CD14-positive monocyte (primary cell): Measurements from ENCODE around the gene NUTM2E. TPM values are rescaled to one million over a fixed set of nuclear protein-coding genes. Genes with fewer than 3 reads are reported as not detected.
"Not testable (repeated sequence)": the region's sequence is repeated elsewhere in the genome, so short reads cannot be mapped to it uniquely, and the experiment has no call there.

Source experiments
- DNase-seq, 3 donors: peaks; one replicate each; pipeline ENCODE4 v3.0.0-alpha.2; 2011 to 2022
- H2AFZ ChIP-seq: 2 replicates; pipeline ENCODE4 v1.6.0; 2012; ENCODE audit warnings: mild to moderate bottlenecking, low read depth, low read length, inconsistent platforms; ENCODE audit not compliant: insufficient read depth, poor library complexity, severe bottlenecking
- H3K27ac ChIP-seq, 2 donors: 1 replicate in 1 of 2; 2 replicates in 1 of 2; pipeline ENCODE4 v1.5.1; 2012 to 2013; ENCODE audit warnings: low read length in 2 of 2, control low read depth in 1 of 2, inconsistent platforms in 1 of 2, low read depth in 1 of 2, mild to moderate bottlenecking in 1 of 2
- H3K27me3 ChIP-seq, 2 donors: one replicate each; pipeline versions ENCODE4 v1.6.0 to v1.6.1; 2011 to 2013; ENCODE audit warnings: low read length in 2 of 2; ENCODE audit not compliant: control insufficient read depth in 2 of 2, insufficient read depth in 2 of 2
- H3K36me3 ChIP-seq, 2 donors: replicated peaks in 1 of 2; 1 replicate in 1 of 2; 2 replicates in 1 of 2; pipeline versions ENCODE4 v1.5.1 to v1.6.1; 2012 to 2013; ENCODE audit warnings: low read length in 2 of 2, control low read depth in 1 of 2, inconsistent platforms in 1 of 2, mild to moderate bottlenecking in 1 of 2; ENCODE audit not compliant: insufficient read depth in 2 of 2, control insufficient read depth in 1 of 2
- H3K4me1 ChIP-seq, 2 donors: 1 replicate in 1 of 2; 2 replicates in 1 of 2; pipeline versions ENCODE4 v1.5.1 to v1.6.1; 2012 to 2013; ENCODE audit warnings: low read length in 2 of 2, control low read depth in 1 of 2, inconsistent platforms in 1 of 2, mild to moderate bottlenecking in 1 of 2, moderate library complexity in 1 of 2; ENCODE audit not compliant: insufficient read depth in 2 of 2, control insufficient read depth in 1 of 2
- H3K4me2 ChIP-seq: replicated peaks from 2 replicates; pipeline ENCODE3; 2012; ENCODE audit warnings: low read length, moderate library complexity, mild to moderate bottlenecking; ENCODE audit not compliant: poor library complexity, severe bottlenecking; ENCODE audit errors: extremely low read depth
- H3K4me3 ChIP-seq, 3 experiments: fragments of 200-600 bp in 1 of 3; sonication (generic) in 1 of 3; replicated peaks in 1 of 3; 1 replicate in 2 of 3; 2 replicates in 1 of 3; pipeline ENCODE4 v1.5.1; 2011 to 2013; ENCODE audit warnings: low read length in 3 of 3, mild to moderate bottlenecking in 3 of 3, control low read depth in 2 of 3, low read depth in 2 of 3, inconsistent platforms in 1 of 3, moderate library complexity in 1 of 3
- H3K79me2 ChIP-seq: 2 replicates; pipeline ENCODE4 v1.6.0; 2012; ENCODE audit warnings: mild to moderate bottlenecking, control low read depth, inconsistent platforms, low read length, moderate library complexity; ENCODE audit not compliant: insufficient read depth
- H3K9ac ChIP-seq: 2 replicates; pipeline ENCODE4 v1.6.0; 2017; ENCODE audit warnings: low read length, mild to moderate bottlenecking; ENCODE audit not compliant: insufficient read depth, poor library complexity, severe bottlenecking
- H3K9me3 ChIP-seq, 2 donors: replicated peaks in 1 of 2; 1 replicate in 1 of 2; 2 replicates in 1 of 2; pipeline versions ENCODE4 v1.5.1 to v1.6.1; 2012 to 2013; ENCODE audit warnings: low read length in 2 of 2, control low read depth in 1 of 2; ENCODE audit not compliant: control insufficient read depth in 1 of 2, insufficient read depth in 1 of 2
- H4K20me1 ChIP-seq: 2 replicates; pipeline ENCODE4 v1.6.0; 2012; ENCODE audit warnings: mild to moderate bottlenecking, low read length, control low read depth, moderate library complexity; ENCODE audit not compliant: insufficient read depth
- H3K27ac Mint-ChIP-seq, 7 donors: one replicate each; pipeline ENCODE4 v1.8.0; 2020; ENCODE audit warnings: mild to moderate bottlenecking in 7 of 7, mixed read lengths in 7 of 7, moderate library complexity in 6 of 7, inconsistent platforms in 2 of 7
- H3K27me3 Mint-ChIP-seq, 3 donors: one replicate each; pipeline ENCODE4 v1.8.0; 2021 to 2022; ENCODE audit warnings: low read depth in 3 of 3, mild to moderate bottlenecking in 3 of 3, mixed read lengths in 3 of 3, moderate library complexity in 3 of 3, inconsistent platforms in 1 of 3
- H3K36me3 Mint-ChIP-seq, 2 donors: one replicate each; pipeline ENCODE4 v1.8.0; 2020; ENCODE audit warnings: mixed read lengths in 2 of 2, inconsistent platforms in 1 of 2, mild to moderate bottlenecking in 1 of 2
- H3K4me1 Mint-ChIP-seq: one replicate; pipeline ENCODE4 v1.8.0; 2020; ENCODE audit warnings: mild to moderate bottlenecking, mixed read lengths
- H3K4me3 Mint-ChIP-seq, 2 donors: one replicate each; pipeline ENCODE4 v1.8.0; 2020; ENCODE audit warnings: mild to moderate bottlenecking in 2 of 2, mixed read lengths in 2 of 2, moderate library complexity in 1 of 2
- H3K9me3 Mint-ChIP-seq, 7 donors: one replicate each; pipeline ENCODE4 v1.8.0; 2020 to 2022; ENCODE audit warnings: mixed read lengths in 7 of 7, mild to moderate bottlenecking in 6 of 7, moderate library complexity in 6 of 7, inconsistent platforms in 2 of 7
- WGBS: methylation state at CpG from one replicate; pipeline ENCODE4 v1.1.5; 2013; ENCODE audit warnings: missing lambda C conversion rate; ENCODE audit not compliant: insufficient coverage; 5-methylcytosine and 5-hydroxymethylcytosine counted together
- intact Hi-C, 2 donors: fragments of 100-400 bp; cut with micrococcal nuclease; formaldehyde crosslinking; loops; one replicate each; pipeline versions ENCODE4 v1.15.0 to v1.15.1; 2023
- polyA plus RNA-seq, 3 donors: library from polyadenylated mRNA; depleted of rRNA in 1 of 3; unstranded in 2 of 3; stranded (reverse) in 1 of 3; fragments of 300-500 nt in 2 of 3; fragments of >200 nt in 1 of 3; fragmentation: Illumina TruSeq in 2 of 3; gene quantifications; 1 replicate in 2 of 3; 2 replicates in 1 of 3; pipeline ENCODE4 v1.2.3, GENCODE V29; 2012 to 2021

Gene NUTM2E
- polyA plus RNA-seq, 3 donors, result 0.20 TPM; not detected in 2

DNA sequence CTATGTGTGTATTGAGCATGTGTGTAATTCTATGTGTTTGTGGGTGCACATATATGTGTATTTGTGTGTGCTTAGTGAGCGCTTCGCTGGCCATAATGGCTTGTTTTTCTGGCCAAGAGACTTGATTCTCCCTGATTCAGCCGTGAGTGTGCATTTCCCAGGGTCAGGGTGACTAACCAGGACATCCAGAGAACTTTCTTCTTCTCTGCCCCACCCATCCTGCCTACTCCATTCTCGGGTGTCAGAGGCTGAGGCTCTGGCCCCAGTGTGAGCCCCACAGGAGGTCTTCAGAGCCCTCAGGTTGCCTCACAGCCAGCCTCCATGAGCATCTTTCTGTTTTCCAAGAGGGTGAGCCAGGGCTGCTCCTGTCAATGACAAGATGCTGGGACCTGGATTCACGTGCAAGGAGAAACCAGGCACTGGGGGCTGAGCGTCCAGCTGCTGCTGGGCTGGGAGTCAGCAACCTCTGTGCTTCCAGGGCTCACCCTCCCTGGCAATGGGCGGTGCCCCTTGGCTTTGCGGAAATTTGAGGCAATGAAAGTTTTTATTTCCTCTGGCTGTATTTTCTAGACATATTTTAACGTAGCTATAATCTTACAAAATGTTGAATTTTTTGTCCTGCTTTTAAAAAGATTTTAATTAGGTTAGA lies 40.5 kb downstream of the NUTM2E start:
- H4K20me1 ChIP-seq, H3K79me2 ChIP-seq, H3K4me3 ChIP-seq, H2AFZ ChIP-seq, H3K27me3 Mint-ChIP-seq, intact Hi-C loops, H3K27me3 ChIP-seq, H3K4me3 Mint-ChIP-seq, H3K27ac Mint-ChIP-seq, DNase-seq, H3K4me1 ChIP-seq, H3K9me3 Mint-ChIP-seq, H3K9ac ChIP-seq, H3K9me3 ChIP-seq, H3K36me3 ChIP-seq, H3K4me2 ChIP-seq, H3K4me1 Mint-ChIP-seq, H3K36me3 Mint-ChIP-seq, H3K27ac ChIP-seq: not testable (repeated sequence)
- no CpG with 5 or more reads among the region's 9 CpGs for WGBS

DNA sequence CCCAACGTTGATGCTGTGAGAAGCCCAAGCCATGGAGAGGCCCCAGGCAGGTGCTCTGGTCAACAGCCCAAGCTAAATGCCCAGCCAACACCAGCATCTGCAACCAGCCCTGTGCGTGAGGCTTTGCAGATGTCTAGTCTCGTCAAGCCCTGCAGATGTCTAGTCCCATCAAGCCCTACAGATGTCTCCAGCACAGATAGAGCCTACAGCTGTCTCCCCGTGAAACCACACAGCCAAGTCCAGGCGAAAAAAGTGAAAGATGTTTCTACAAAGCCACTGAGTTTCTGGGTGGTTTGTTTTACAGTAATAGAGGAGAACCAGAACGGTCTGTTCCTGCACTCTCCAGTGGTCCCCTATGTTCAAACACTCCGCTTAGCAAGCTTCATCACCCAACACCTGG lies 41.5 kb downstream of the NUTM2E start:
- H3K9ac ChIP-seq, H3K4me2 ChIP-seq, H3K4me3 ChIP-seq, H3K4me1 Mint-ChIP-seq, H3K9me3 Mint-ChIP-seq, H3K27me3 Mint-ChIP-seq, H4K20me1 ChIP-seq, intact Hi-C loops, H3K27me3 ChIP-seq, H3K27ac Mint-ChIP-seq, H3K36me3 ChIP-seq, H3K79me2 ChIP-seq, H2AFZ ChIP-seq, DNase-seq, H3K27ac ChIP-seq, H3K4me3 Mint-ChIP-seq, H3K4me1 ChIP-seq, H3K9me3 ChIP-seq, H3K36me3 Mint-ChIP-seq: not testable (repeated sequence)
- WGBS, result no CpG with 5 or more reads among the region's 7 CpGs

DNA sequence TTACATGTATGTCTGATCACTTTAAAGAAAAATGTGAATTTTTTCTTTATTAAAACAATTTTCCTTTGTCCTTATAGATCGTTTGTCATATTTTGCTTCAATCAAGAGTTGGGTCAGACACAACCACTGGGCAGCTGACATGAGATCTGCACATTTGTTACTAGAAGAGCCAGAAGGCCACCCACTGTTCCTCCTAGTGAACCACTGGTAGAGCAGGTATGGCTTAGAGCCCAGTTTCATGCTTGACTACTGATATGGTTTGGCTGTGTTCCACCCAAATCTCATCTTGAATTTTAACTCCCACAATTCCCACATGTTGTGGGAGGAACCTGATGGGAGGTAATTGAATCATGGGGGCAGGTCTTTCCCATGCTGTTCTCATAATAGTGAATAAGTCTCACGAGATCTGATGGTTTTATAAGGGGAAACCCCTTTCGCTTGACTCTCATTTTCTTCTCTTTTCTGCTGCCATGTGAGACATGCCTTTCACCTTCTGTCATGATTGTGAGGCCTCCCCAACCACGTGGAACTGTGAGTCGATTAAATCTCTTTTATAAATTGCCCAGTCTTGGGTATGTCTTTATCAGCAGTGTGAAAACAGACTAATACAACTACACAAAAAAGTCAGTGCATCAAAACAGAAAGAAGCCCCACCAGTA lies 43.0 kb downstream of the NUTM2E start:
- H2AFZ ChIP-seq, H3K36me3 Mint-ChIP-seq, H3K4me1 Mint-ChIP-seq, DNase-seq, H3K4me3 Mint-ChIP-seq, H3K4me2 ChIP-seq, H4K20me1 ChIP-seq, H3K27ac Mint-ChIP-seq, H3K27ac ChIP-seq, intact Hi-C loops, H3K36me3 ChIP-seq, H3K9me3 ChIP-seq, H3K4me3 ChIP-seq, H3K9me3 Mint-ChIP-seq, H3K27me3 ChIP-seq, H3K9ac ChIP-seq, H3K79me2 ChIP-seq, H3K27me3 Mint-ChIP-seq, H3K4me1 ChIP-seq: not testable (repeated sequence)
- WGBS, result 82% methylated on average over 2 of the region's 5 CpGs

DNA sequence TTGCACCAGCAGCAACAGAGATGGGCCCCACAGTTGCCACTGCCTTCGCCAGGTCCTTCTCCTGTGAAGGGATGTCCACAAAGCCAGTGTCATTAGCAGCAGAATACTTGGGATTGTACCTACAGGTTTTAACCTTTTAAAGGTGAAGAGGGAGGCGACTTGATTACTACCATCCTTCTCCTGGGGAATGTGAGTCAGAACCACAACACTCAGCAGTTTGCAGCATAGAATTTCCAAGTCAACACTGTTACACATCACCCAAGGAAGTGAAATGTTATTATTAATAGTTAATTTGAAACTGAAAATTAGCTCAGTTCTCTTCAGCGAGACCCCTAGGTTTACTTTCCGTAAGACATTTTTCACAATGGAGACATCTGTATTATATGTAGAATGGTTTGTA lies 45.2 kb downstream of the NUTM2E start:
- H3K27me3 ChIP-seq, H3K4me3 Mint-ChIP-seq, H3K36me3 ChIP-seq, H4K20me1 ChIP-seq, H3K9ac ChIP-seq, DNase-seq, H3K36me3 Mint-ChIP-seq, H3K4me1 Mint-ChIP-seq, H3K27ac ChIP-seq, intact Hi-C loops, H3K4me2 ChIP-seq, H3K9me3 Mint-ChIP-seq, H3K4me3 ChIP-seq, H3K27me3 Mint-ChIP-seq, H3K79me2 ChIP-seq, H3K4me1 ChIP-seq, H3K9me3 ChIP-seq, H3K27ac Mint-ChIP-seq, H2AFZ ChIP-seq: not testable (repeated sequence)
- no CpG with 5 or more reads among the region's 4 CpGs for WGBS
